ENCODE results near the gene OR2AG2. TPM values are rescaled to one million over a fixed set of nuclear protein-coding genes. Genes with fewer than 3 reads are reported as not detected.

The OR2AG2 gene
- total and polyA plus RNA-seq, 7 donors: 0.01 TPM; not detected in 6

- no peaks in the 10 kb centered on the region for H3K4me1 ChIP-seq
- H3K27me3 ChIP-seq (ENCODE audit: insufficient read depth in 3 of 3, low read length in 2 of 3): no peaks in the 10 kb centered on the region
- ATAC-seq (no peak), DNase-seq (no peak)
- no peak overlapping the region for H3K4me3 ChIP-seq
- intact Hi-C loops (cut with DNase I): no loop called here
- no peaks in the 10 kb centered on the region for H3K36me3 ChIP-seq (ENCODE audit: insufficient read depth in 1 of 2, low read depth in 1 of 2)
- H3K27ac ChIP-seq: no peak overlapping the region
- no peaks in the 10 kb centered on the region for H3K9me3 ChIP-seq
- TF ChIP-seq, protein P1, sequence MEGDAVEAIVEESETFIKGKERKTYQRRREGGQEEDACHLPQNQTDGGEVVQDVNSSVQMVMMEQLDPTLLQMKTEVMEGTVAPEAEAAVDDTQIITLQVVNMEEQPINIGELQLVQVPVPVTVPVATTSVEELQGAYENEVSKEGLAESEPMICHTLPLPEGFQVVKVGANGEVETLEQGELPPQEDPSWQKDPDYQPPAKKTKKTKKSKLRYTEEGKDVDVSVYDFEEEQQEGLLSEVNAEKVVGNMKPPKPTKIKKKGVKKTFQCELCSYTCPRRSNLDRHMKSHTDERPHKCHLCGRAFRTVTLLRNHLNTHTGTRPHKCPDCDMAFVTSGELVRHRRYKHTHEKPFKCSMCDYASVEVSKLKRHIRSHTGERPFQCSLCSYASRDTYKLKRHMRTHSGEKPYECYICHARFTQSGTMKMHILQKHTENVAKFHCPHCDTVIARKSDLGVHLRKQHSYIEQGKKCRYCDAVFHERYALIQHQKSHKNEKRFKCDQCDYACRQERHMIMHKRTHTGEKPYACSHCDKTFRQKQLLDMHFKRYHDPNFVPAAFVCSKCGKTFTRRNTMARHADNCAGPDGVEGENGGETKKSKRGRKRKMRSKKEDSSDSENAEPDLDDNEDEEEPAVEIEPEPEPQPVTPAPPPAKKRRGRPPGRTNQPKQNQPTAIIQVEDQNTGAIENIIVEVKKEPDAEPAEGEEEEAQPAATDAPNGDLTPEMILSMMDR (IDR thresholded peaks at IDR 0.05): no peak
- 64 to 70% (median 65%) methylated on average over 3 of the region's 3 CpGs for WGBS, 3 donors
Observed at GRCh38 chr11:6736495-6737121, 35.2 kb downstream of the OR2AG2 start.

DNA sequence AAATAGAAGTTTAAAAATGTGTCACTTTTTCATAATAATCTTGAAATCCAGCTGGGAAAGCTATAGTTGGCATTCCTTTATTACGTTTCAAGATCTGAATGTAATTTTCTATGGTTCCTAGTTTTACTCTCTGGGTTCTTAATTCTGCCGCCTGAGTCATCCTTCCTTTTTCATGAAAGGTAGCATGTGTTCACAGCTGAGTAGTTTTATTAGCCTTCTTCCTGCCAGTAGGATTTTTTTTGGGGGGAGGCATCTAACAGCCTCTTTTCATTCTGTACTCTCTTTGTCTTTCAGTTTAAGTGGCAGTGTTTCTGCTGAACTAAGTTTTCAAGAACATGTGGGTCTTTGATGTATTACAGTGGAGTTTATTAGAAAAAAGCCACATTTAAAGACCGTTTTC, 36.5 kb downstream of the OR2AG2 start:
- WGBS, 3 donors: 32 to 41% (median 35%) methylated on average over 3 of the region's 3 CpGs
- no peak for DNase-seq
- Histone ChIP-seq H3K9me3 (no peaks in the 10 kb centered on the region), H3K4me3 (no peak overlapping the region), H3K27me3 (ENCODE audit: insufficient read depth in 3 of 3, low read length in 2 of 3) (no peaks in the 10 kb centered on the region), H3K36me3 (ENCODE audit: insufficient read depth in 1 of 2, low read depth in 1 of 2) (no peaks in the 10 kb centered on the region), H3K27ac (no peak overlapping the region), H3K4me1 (no peaks in the 10 kb centered on the region)
- intact Hi-C loops (cut with DNase I): no loop called here
- TF ChIP-seq, protein P1 (IDR thresholded peaks at IDR 0.05): no peak
- ATAC-seq: no peak

GRCh38 chr11:6734616-6735015, 37.2 kb downstream of the OR2AG2 start:
- no peaks in the 10 kb centered on the region for H3K4me1 ChIP-seq
- DNase-seq (no peak), ATAC-seq (no peak)
- H3K27ac ChIP-seq: no peak overlapping the region
- 75 to 84% (median 79%) methylated on average over 3 of the region's 3 CpGs for WGBS, 3 donors
- intact Hi-C loops (cut with DNase I): no loop called here
- H3K9me3 ChIP-seq: no peaks in the 10 kb centered on the region
- no peaks in the 10 kb centered on the region for H3K27me3 ChIP-seq (ENCODE audit: insufficient read depth in 3 of 3, low read length in 2 of 3)
- no peaks in the 10 kb centered on the region for H3K36me3 ChIP-seq (ENCODE audit: insufficient read depth in 1 of 2, low read depth in 1 of 2)
- H3K4me3 ChIP-seq: no peak overlapping the region
- TF ChIP-seq, protein P1 (IDR thresholded peaks at IDR 0.05): no peak

DNA sequence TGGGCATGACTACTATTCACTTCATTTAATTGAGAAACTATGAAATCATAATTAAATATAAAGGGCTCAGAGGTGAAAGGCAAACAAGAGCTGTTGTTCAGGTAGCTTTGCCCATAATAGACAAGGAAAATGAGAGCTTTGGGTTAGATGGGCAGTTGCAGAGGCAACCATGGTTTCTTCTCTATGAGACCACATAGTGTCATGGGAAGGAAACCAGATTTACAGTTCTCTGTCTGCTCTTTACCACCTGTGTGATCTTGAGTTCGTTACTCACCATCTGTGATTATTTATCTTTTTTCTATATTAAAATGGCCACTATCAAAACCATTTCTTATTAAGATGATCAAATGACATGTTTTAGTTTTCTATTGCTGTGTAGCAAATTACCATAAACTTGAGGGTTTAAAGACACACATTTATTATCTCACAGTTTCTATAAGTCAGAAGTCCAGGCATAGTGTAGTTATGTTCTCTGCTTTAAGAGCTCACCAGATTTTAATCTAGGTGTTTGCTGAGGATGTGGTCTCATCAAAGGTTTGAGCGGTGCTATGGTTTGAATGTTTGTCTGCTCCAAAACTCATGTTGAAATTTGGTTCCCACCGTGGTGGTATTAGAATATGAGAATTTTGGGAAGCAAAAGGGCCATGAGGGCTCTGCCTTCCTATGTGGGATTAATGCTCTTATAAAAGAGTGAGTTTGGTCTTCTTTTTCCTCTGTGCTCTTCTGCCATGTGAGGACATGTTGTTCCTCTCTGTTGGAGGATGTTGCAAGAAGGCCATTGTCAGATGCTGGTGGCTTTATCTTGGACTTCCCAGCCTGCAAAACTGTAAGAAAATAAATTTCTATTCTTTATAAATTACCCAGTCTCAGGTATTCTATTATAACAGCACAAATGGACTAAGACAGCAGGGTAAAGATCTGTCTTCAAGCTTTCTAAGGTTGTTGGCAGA, 38.2 kb downstream of the OR2AG2 start:
- intact Hi-C loops (cut with DNase I): no loop called here
- Histone ChIP-seq H3K27ac (no peak overlapping the region), H3K27me3 (ENCODE audit: insufficient read depth in 3 of 3, low read length in 2 of 3) (no peaks in the 10 kb centered on the region), H3K4me3 (no peak overlapping the region), H3K9me3 (no peaks in the 10 kb centered on the region), H3K4me1 (no peaks in the 10 kb centered on the region), H3K36me3 (ENCODE audit: insufficient read depth in 1 of 2, low read depth in 1 of 2) (no peaks in the 10 kb centered on the region)
- DNase-seq (no peak), ATAC-seq (no peak)
- 65 to 76% (median 75%) methylated on average over 3 of the region's 3 CpGs for WGBS, 3 donors
- TF ChIP-seq, protein P1 (IDR thresholded peaks at IDR 0.05): no peak
